Measurements from ENCODE around the gene NDUFV2.
"Not testable (repeated sequence)": the region's sequence is repeated elsewhere in the genome, so short reads cannot be mapped to it uniquely, and the experiment has no call there.

NDUFV2 gene

GRCh38 chr18:9087144-9087543 is 15.4 kb upstream of the NDUFV2 start:
- intact Hi-C loops (cut with DNase I): no loop called here

GRCh38 chr18:9088252-9088651 is 14.2 kb upstream of the NDUFV2 start:
- intact Hi-C loops (cut with DNase I): no loop called here
- DNase-seq: no peak

More at GRCh38 chr18:9087144-9087543, 15.4 kb upstream of the NDUFV2 start:
- no peak for DNase-seq

GRCh38 chr18:9088727-9089126 is 13.8 kb upstream of the NDUFV2 start:
- intact Hi-C loops (cut with DNase I); DNase-seq: not testable (repeated sequence)

GRCh38 chr18:9090578-9090977 is 11.9 kb upstream of the NDUFV2 start:
- intact Hi-C loops (cut with DNase I): no loop called here
- no peak for DNase-seq

GRCh38 chr18:9091066-9091476 is 11.4 kb upstream of the NDUFV2 start:
- no peak for DNase-seq
- intact Hi-C loops (cut with DNase I): no loop called here

DNA sequence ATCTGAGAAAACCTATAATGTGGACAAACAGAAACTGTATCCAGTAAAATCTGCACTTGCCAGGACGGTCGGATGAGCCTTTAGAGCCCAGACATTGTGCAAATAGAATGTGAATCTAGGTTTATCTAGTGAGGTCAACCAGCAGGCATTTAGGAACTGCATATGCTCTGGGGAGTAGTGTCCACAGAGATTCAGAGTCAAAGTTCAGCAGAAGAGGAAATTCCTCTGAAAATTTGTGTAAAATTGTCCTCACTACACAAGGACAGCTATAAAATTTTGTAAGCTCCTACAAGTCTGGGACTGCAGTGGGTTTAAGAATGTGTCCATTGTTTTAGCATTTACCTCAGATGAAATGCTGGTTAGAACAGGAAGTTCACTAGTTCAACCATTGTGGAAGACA is 9.8 kb upstream of the NDUFV2 start:
- intact Hi-C loops (cut with DNase I): no loop called here
- no peak for DNase-seq

- DNase-seq; intact Hi-C loops (cut with DNase I): not testable (repeated sequence)
These were observed 9.4 kb upstream of the NDUFV2 start for GRCh38 chr18:9093109-9093508.

DNA sequence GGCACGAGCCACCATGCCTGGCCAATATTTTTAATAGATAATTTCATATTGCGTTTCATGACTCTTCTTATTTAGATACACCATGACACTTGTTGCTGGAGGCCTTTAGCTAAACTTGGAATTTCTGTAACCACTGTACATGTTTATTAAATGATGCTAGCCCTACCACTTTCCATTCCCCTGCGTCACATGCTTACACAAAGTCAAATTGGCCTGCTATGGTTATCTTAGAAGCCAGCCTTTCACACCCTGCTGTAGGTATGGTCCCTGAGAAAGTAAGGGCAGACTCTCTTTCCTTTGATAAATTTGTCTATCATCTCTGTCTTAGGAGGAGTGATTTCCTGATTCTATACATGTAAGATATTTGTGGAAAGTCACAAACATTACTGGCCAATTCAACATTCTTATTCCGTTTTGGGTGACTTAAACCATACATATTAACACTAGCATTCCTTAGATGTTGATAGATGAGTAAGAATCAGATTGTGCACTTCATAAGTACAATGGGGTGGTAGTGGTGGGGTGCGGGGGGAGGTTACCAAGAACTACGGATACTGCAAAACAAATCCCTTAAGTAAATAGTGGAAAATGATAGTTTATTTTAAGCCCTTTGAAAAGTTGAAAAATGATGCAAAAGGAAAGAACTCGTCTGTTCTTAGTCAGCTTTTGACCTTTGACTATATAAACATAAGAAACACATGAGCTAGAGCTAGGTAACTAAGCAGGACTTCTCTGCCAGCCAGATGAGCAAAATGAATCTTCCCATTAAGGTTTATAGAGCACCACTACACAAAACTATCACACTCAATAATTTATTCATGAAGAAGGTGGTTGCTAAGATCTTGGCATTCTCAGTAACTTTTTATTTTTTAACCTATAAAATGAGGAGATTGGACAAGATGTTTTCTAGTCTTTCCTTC is 7.9 kb upstream of the NDUFV2 start:
- intact Hi-C loops (cut with DNase I): no loop called here

DNA sequence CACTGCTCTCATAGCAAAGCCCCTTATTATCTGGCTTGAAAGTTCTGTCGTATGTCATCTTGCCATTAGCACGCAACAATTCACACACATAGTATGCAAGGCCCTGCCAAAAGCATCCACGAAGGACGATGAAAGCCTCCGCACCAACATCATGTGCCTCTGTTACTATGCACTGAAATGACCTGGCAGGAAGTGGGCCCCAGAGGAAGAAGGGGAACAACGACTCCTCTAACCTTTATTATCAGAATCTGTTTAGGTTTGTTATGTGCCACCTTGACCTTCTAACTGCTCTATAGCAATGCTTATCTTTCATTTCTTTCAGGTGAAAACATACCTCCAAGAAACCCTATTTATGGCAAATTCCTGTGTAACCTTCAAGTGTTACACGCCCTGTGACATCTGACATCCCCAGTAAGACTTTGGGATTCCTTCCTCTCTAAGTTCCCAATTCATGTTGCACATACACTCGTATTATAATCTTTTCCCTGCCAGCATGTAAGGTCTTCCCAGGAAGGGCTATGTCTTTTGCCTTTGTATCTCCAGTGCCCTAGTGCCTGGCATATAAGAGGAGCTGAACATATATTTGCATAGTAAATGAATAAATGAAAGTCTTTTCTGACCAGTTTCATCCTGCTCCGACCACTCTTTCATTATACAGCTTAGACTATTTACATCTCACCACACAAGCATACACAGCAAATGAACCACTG is 7.0 kb upstream of the NDUFV2 start:
- intact Hi-C loops (cut with DNase I): no loop called here
- DNase-seq: no peak

More for the DNA sequence above, 7.9 kb upstream of the NDUFV2 start:
- no peak for DNase-seq

DNA sequence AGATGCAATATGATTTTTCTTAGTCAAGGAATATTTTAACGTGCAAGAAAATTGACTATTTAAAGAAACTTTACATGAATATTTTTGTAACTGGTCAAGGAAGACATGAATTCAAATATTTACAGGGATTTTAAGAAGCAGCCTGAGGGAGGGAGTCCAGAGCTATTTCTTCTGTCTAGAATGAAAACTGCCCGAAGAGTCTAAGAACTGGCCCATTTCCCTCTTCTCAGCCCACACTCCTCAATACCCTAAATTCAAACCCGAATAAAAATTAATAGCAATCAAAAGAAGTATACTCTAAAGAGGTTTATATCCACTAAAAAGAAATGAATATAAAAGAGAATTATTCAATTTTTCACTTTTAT is 6.5 kb upstream of the NDUFV2 start:
- no peak for DNase-seq
- intact Hi-C loops (cut with DNase I): no loop called here

GRCh38 chr18:9096685-9097084 is 5.8 kb upstream of the NDUFV2 start:
- intact Hi-C loops (cut with DNase I): no loop called here
- DNase-seq: no peak

DNA sequence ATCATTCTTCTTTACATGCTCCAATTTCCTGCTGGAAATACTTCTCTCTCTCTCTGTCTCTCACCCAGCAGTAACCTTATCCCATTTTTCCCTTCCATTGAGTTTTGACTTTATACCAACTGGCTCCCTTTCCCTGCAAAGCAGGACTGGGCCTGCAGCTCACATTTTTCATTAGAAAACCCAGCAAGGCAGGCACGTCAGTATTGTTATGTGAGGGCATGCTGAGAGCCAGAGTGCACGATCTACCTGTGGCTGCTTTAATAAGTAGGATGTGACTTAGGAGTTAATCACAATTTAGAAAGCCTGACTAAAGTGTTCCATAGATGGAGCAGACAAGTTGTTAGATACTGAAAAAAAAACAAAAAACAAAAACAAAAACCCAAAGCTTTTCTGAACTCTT is 5.2 kb upstream of the NDUFV2 start:
- intact Hi-C loops (cut with DNase I): no loop called here
- DNase-seq: no peak

DNA sequence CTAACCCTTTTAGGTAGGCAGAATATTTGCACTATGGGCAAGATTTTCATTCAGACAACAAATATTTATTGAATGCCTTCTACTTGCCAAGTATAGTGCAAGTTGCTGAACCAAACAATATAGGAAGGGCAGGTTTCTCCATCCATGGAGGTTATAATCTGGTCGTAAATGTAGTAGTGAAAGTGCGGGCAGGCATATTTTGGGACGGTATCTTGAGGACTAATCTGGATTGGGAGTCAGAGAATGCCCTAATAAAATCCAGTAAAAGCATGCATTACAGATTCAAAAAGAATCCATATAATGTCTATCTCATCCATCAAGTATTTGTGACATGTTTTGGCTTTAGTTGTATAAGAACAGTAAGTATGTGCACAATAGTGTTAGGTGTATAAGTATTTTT is 1.7 kb upstream of the NDUFV2 start:
- no peak for DNase-seq
- intact Hi-C loops (cut with DNase I): loop anchor here (10.0 kb wide), 1 partner anchor 514 kb away; the partner anchor contains the start of gene PPP4R1

- DNase-seq: no peak
- intact Hi-C loops (cut with DNase I): loop anchor here (1.0 to 10.0 kb wide), 2 partner anchors 34 to 513 kb away; partner anchors contain the start of genes ANKRD12 and PPP4R1
These were observed 580 bp upstream of the NDUFV2 start for GRCh38 chr18:9101730-9102507.

DNA sequence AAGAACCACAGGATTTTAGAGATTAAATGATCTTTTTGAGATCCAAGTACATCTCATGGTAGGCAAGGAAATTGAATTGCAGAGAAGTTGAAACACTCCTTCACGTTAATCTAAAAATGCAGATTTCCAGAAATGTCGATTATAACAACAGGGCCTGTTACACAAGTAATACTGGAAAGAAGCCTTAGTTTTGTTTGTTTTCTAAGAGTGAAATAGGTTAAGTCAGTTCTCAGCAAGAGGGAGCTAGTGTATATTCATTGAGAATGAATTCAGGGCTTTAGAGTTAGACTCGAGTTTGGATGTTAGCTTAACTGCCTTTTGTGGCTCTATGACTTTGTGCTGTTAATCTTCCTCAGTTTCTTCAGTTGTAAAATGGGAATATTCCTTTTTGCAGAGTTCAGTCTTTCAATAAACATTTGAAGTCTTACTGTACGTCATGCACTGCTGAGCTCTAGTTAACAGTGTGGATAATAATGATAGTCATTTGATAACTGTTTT is 926 bp downstream of the NDUFV2 start:
- DNase-seq: no peak
- intact Hi-C loops (cut with DNase I): loop anchor here (10.0 kb wide), 1 partner anchor 511 kb away; the partner anchor contains the start of gene PPP4R1

DNA sequence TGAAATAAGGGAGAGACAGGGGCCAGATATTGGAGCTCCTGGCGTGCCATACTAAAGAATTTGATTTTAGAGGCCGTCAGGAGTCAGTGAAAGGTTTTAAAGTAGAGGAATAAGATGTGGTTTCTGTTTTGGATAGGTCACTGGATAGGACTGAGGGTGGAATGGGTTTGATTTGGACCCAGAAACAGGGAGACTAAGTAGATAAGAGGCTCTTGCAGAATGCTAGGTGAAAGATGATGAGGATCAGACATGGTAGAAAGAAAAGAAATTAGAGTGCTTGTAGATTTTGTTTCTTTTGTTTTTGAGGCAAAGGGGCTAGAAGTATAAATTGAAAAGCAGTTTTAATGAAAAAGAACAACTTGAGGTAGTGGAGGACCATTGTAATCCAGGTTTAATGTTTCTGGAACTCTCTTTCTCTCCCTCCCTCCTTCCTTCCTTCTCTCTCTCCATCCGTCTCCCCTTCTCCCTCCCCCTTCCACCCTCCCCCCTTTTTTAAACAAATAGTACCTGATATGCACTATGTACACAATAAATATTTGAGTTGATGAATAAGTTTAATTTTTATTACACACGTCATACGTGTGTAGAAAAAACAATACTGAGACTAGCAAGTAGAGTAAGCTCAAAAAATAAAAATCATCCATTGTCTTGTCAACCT is 1.9 kb downstream of the NDUFV2 start:
- intact Hi-C loops (cut with DNase I): loop anchor here (10.0 kb wide), 1 partner anchor 510 kb away; the partner anchor contains the start of gene PPP4R1
- no peak for DNase-seq

- intact Hi-C loops (cut with DNase I): loop anchor here (10.0 kb wide), 1 partner anchor 509 kb away; the partner anchor contains the start of gene PPP4R1
These were observed 2.9 kb downstream of the NDUFV2 start for GRCh38 chr18:9105420-9105819.

GRCh38 chr18:9106094-9106493 is 3.6 kb downstream of the NDUFV2 start:
- DNase-seq: no peak
- intact Hi-C loops (cut with DNase I): loop anchor here (10.0 kb wide), 1 partner anchor 509 kb away; the partner anchor contains the start of gene PPP4R1

More at GRCh38 chr18:9105420-9105819, 2.9 kb downstream of the NDUFV2 start:
- no peak for DNase-seq
